Measurements from ENCODE around the gene DDX49. TPM values are rescaled to one million over a fixed set of nuclear protein-coding genes. Genes with fewer than 3 reads are reported as not detected.

DDX49 gene
- total RNA-seq, 4 donors from 2014 or later: 31.8 to 61.2 (median 35.5) TPM

DNA sequence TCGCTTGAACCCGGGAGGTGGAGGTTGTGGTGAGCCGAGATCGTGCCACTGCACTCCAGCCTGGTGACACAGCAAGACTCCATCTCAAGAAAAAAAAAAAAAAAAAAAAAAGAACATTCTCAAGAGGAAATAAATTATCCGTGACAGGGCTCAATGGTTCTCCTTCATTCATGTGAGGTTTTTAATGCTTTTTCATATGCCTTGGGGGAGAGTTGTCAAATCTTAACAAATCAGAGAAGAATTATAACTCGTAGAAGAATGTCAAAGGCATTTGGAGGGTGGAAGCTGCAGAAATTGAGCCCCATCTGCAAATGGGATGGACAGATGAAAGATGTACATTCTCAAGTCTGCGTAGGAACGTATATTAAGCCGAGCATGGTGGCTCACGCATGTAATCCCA, 56.4 kb downstream of the DDX49 start:
- no peak for DNase-seq (ENCODE audit: low spot score in 2 of 2)
- Histone ChIP-seq H3K36me3 (no peaks in the 10 kb centered on the region), H3K4me3 (no peak overlapping the region), H3K4me1 (peaks cover 0 to 12% (median 2%) of the 10 kb centered on the region in 4 donors), H3K27ac (no peak overlapping the region), H3K9me3 (no peaks in the 10 kb centered on the region), H3K27me3 (no peaks in the 10 kb centered on the region)
- 61 to 64% methylated on average over 10 of the region's 10 CpGs for WGBS, 2 donors
- TF ChIP-seq, protein P1, sequence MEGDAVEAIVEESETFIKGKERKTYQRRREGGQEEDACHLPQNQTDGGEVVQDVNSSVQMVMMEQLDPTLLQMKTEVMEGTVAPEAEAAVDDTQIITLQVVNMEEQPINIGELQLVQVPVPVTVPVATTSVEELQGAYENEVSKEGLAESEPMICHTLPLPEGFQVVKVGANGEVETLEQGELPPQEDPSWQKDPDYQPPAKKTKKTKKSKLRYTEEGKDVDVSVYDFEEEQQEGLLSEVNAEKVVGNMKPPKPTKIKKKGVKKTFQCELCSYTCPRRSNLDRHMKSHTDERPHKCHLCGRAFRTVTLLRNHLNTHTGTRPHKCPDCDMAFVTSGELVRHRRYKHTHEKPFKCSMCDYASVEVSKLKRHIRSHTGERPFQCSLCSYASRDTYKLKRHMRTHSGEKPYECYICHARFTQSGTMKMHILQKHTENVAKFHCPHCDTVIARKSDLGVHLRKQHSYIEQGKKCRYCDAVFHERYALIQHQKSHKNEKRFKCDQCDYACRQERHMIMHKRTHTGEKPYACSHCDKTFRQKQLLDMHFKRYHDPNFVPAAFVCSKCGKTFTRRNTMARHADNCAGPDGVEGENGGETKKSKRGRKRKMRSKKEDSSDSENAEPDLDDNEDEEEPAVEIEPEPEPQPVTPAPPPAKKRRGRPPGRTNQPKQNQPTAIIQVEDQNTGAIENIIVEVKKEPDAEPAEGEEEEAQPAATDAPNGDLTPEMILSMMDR (IDR thresholded peaks at IDR 0.05): no peak
- no peak for TF ChIP-seq POLR2A (IDR thresholded peaks at IDR 0.05)
- no peak for TF ChIP-seq EP300 (IDR thresholded peaks at IDR 0.05)

Other genes with a start within 250 kb of the DDX49 start
- gene CRTC1, start 236.0 kb upstream of the DDX49 start, total RNA-seq: 1 to 10 TPM; 4.0 to 7.8 (median 6.7) TPM
- gene COMP, start 128.4 kb upstream of the DDX49 start, total RNA-seq: 100 to 1,000 TPM in 1 of 4 donors, 10 to 100 TPM in 3; 14.0 to 117 (median 25.3) TPM
- 100 to 1,000 TPM in 1 of 4 donors, 10 to 100 TPM in 3; 75.6 to 117 (median 87.9) TPM for gene UPF1, start 87.8 kb upstream of the DDX49 start, total RNA-seq
- 10 to 100 TPM in 3 of 4 donors, 1 to 10 TPM in 1; 7.0 to 14.9 (median 13.4) TPM for gene CERS1, start 23.6 kb upstream of the DDX49 start, total RNA-seq
- 100 to 1,000 TPM; 151 to 266 (median 183) TPM for gene COPE, start 328 bp upstream of the DDX49 start, total RNA-seq
- 10 to 100 TPM; 38.0 to 90.0 (median 44.6) TPM for gene HOMER3, start 21.5 kb downstream of the DDX49 start, total RNA-seq
- gene SUGP2, start 113.8 kb downstream of the DDX49 start, total RNA-seq: 10 to 100 TPM; 50.8 to 95.1 (median 65.1) TPM
- 10 to 100 TPM; 20.0 to 40.8 (median 24.6) TPM for gene ARMC6, start 113.9 kb downstream of the DDX49 start, total RNA-seq
- gene SLC25A42, start 144.3 kb downstream of the DDX49 start, total RNA-seq: 10 to 100 TPM; 13.8 to 25.5 (median 15.5) TPM
- gene TMEM161A, start 218.8 kb downstream of the DDX49 start, total RNA-seq: 10 to 100 TPM; 24.1 to 32.1 (median 24.8) TPM